H1 (cell line): ENCODE results near the gene FMNL2. TPM values are rescaled to one million over a fixed set of nuclear protein-coding genes. Genes with fewer than 3 reads are reported as not detected.

Experiments
- CTCF ChIA-PET: fragments of 300-600 bp; sonication (Branson Sonifier 250); formaldehyde crosslinking; loops from one replicate; lab custom pipeline; 2021; ENCODE audit not compliant: partially characterized antibody; lab: Charles Lee
- POLR2A ChIA-PET: fragments of 300-600 bp; sonication (Branson Sonifier 250); formaldehyde crosslinking; loops from one replicate; lab custom pipeline; 2021; ENCODE audit warnings: inconsistent platforms; ENCODE audit not compliant: partially characterized antibody; lab: Charles Lee
- DNase-seq, 2 experiments: peaks; one replicate each; pipeline versions ENCODE4 v3.0.0 to v3.0.0-alpha.2; 2010 to 2022; ENCODE audit warnings: low spot score in 2 of 2, low read depth in 1 of 2, mixed read lengths in 1 of 2
- FAIRE-seq: peaks from 2 replicates; lab custom pipeline; 2011; peaks lifted over from hg19 to GRCh38; lab: Jason Lieb, UNC
- H2AFZ ChIP-seq: 2 replicates; pipeline ENCODE4 v1.8.1; 2012; ENCODE audit warnings: low read length, inconsistent platforms
- H2AK5ac ChIP-seq: 2 replicates; pipeline ENCODE4 v1.6.1; 2013; ENCODE audit warnings: low read depth, low read length
- H2BK120ac ChIP-seq: replicated peaks from 2 replicates; pipeline ENCODE3; 2013; ENCODE audit warnings: low read depth, low read length, inconsistent platforms
- H2BK12ac ChIP-seq: 2 replicates; pipeline ENCODE4 v1.6.1; 2013; ENCODE audit warnings: low read depth, low read length
- H2BK15ac ChIP-seq: 2 replicates; pipeline ENCODE4 v1.6.1; 2013; ENCODE audit warnings: low read length
- H2BK20ac ChIP-seq: 2 replicates; pipeline ENCODE4 v1.6.1; 2013; ENCODE audit warnings: low read length
- H2BK5ac ChIP-seq: 2 replicates; pipeline ENCODE4 v1.6.1; 2013; ENCODE audit warnings: low read depth, low read length
- H3K14ac ChIP-seq: 2 replicates; pipeline ENCODE4 v1.6.1; 2013; ENCODE audit warnings: inconsistent platforms; ENCODE audit not compliant: insufficient read length
- H3K18ac ChIP-seq: 2 replicates; pipeline ENCODE4 v1.6.1; 2013; ENCODE audit warnings: low read length; ENCODE audit errors: extremely low read depth
- H3K23ac ChIP-seq: 2 replicates; pipeline ENCODE4 v1.6.1; 2013; ENCODE audit warnings: inconsistent platforms; ENCODE audit not compliant: insufficient read length
- H3K23me2 ChIP-seq: 2 replicates; pipeline ENCODE4 v1.6.1; 2013; ENCODE audit warnings: low read depth, low read length
- H3K27ac ChIP-seq: 2 replicates; pipeline ENCODE4 v1.6.1; 2011; ENCODE audit warnings: low read depth, low read length, inconsistent platforms
- H3K27me3 ChIP-seq, 4 experiments: replicated peaks in 1 of 4; 1 replicate in 1 of 4; 2 replicates in 3 of 4; pipeline versions ENCODE4 v1.6.1 to v1.8.1; 2011 to 2013; ENCODE audit warnings: low read length in 3 of 4, mild to moderate bottlenecking in 3 of 4, inconsistent platforms in 2 of 4, mixed read lengths in 2 of 4, moderate library complexity in 1 of 4; ENCODE audit not compliant: control insufficient read depth in 3 of 4, insufficient read depth in 3 of 4; ENCODE audit errors: extremely low read depth in 1 of 4
- H3K36me3 ChIP-seq, 4 experiments: 2 replicates each; pipeline versions ENCODE4 v1.6.1 to v1.8.1; 2011 to 2013; ENCODE audit warnings: mild to moderate bottlenecking in 4 of 4, low read length in 3 of 4, moderate library complexity in 2 of 4, control low read depth in 1 of 4, inconsistent platforms in 1 of 4; ENCODE audit not compliant: insufficient read depth in 4 of 4, control insufficient read depth in 2 of 4
- H3K4ac ChIP-seq: replicated peaks from 2 replicates; pipeline ENCODE3; 2013; ENCODE audit warnings: low read length, low read depth, mixed read lengths, inconsistent platforms; ENCODE audit not compliant: insufficient read length
- H3K4me1 ChIP-seq, 4 experiments: replicated peaks in 1 of 4; 1 replicate in 1 of 4; 2 replicates in 3 of 4; pipeline versions ENCODE4 v1.6.1 to v1.8.1; 2011 to 2013; ENCODE audit warnings: low read length in 3 of 4, inconsistent platforms in 2 of 4, mixed read lengths in 1 of 4; ENCODE audit not compliant: insufficient read depth in 4 of 4, control insufficient read depth in 3 of 4
- H3K4me2 ChIP-seq, 2 experiments: 2 replicates each; pipeline versions ENCODE4 v1.6.1 to v1.8.1; 2011 to 2013; ENCODE audit warnings: low read depth in 2 of 2, low read length in 2 of 2, control low read depth in 1 of 2, inconsistent platforms in 1 of 2, mild to moderate bottlenecking in 1 of 2; ENCODE audit not compliant: insufficient read depth in 1 of 2
- H3K4me3 ChIP-seq, 4 experiments: fragments of 200-600, 300-600 bp in 1 of 4; sonication (generic), shearing (Covaris generic), sonication (Bioruptor Twin) in 1 of 4; 2 replicates each; pipeline versions ENCODE4 v1.5.1 to v1.8.1; 2011 to 2016; ENCODE audit warnings: low read length in 4 of 4, low read depth in 3 of 4, control low read depth in 2 of 4, inconsistent platforms in 2 of 4, mild to moderate bottlenecking in 2 of 4, mixed read lengths in 1 of 4, moderate library complexity in 1 of 4; ENCODE audit not compliant: insufficient read depth in 2 of 4; ENCODE audit errors: extremely low read depth in 1 of 4
- H3K56ac ChIP-seq: replicated peaks from 2 replicates; pipeline ENCODE3; 2013; ENCODE audit warnings: low read depth, mild to moderate bottlenecking, mixed read lengths, low read length, inconsistent platforms; ENCODE audit not compliant: insufficient read length
- H3K79me1 ChIP-seq: 2 replicates; pipeline ENCODE4 v1.6.1; 2013; ENCODE audit warnings: low read depth, low read length, control low read depth
- H3K79me2 ChIP-seq, 2 experiments: 2 replicates each; pipeline versions ENCODE4 v1.6.1 to v1.8.1; 2012 to 2013; ENCODE audit warnings: low read length in 2 of 2, mild to moderate bottlenecking in 2 of 2, inconsistent platforms in 1 of 2; ENCODE audit not compliant: insufficient read depth in 2 of 2, control insufficient read depth in 1 of 2
- H3K9ac ChIP-seq, 4 experiments: replicated peaks in 1 of 4; 1 replicate in 1 of 4; 2 replicates in 3 of 4; pipeline versions ENCODE4 v1.6.1 to v1.8.1; 2011 to 2013; ENCODE audit warnings: low read depth in 3 of 4, low read length in 3 of 4, control low read depth in 2 of 4, mild to moderate bottlenecking in 2 of 4, moderate library complexity in 2 of 4, inconsistent platforms in 1 of 4; ENCODE audit errors: extremely low read depth in 1 of 4
- H3K9me3 ChIP-seq, 2 experiments: 2 replicates each; pipeline versions ENCODE4 v1.6.1 to v1.8.1; 2012 to 2013; ENCODE audit warnings: mild to moderate bottlenecking in 2 of 2, moderate library complexity in 2 of 2, control low read depth in 1 of 2, inconsistent platforms in 1 of 2, low read depth in 1 of 2, low read length in 1 of 2, mixed read lengths in 1 of 2; ENCODE audit not compliant: insufficient read depth in 2 of 2
- H4K20me1 ChIP-seq, 2 experiments: replicated peaks in 1 of 2; 2 replicates each; pipeline versions ENCODE3 to v1.8.1; 2011 to 2013; ENCODE audit warnings: inconsistent platforms in 2 of 2, low read length in 2 of 2, mild to moderate bottlenecking in 1 of 2; ENCODE audit not compliant: insufficient read depth in 2 of 2, control insufficient read depth in 1 of 2
- H4K5ac ChIP-seq: 2 replicates; pipeline ENCODE4 v1.6.1; 2013; ENCODE audit warnings: low read length, low read depth, mixed read lengths, inconsistent platforms; ENCODE audit not compliant: insufficient read length
- H4K8ac ChIP-seq: 2 replicates; pipeline ENCODE4 v1.8.0; 2013; ENCODE audit warnings: mild to moderate bottlenecking, moderate library complexity, low read length, inconsistent platforms; ENCODE audit not compliant: insufficient read depth; ENCODE audit errors: extremely low read depth
- H4K91ac ChIP-seq: replicated peaks from 2 replicates; pipeline ENCODE3; 2013; ENCODE audit warnings: low read length, mixed read lengths, inconsistent platforms; ENCODE audit not compliant: insufficient read length
- ASH2L ChIP-seq: fragments of 200-600, 300-600 bp; sonication (generic); IDR thresholded peaks from one replicate; pipeline ENCODE4 v1.7.1; 2017; ENCODE audit warnings: low read length
- CEBPB ChIP-seq: IDR thresholded peaks from 2 replicates; pipeline ENCODE4 v1.6.1; 2012; ENCODE audit warnings: low read depth, low read length
- GTF2F1 ChIP-seq: IDR thresholded peaks from 2 replicates; pipeline ENCODE4 v1.6.1; 2012; ENCODE audit warnings: low read depth, low read length, improper control_type of control experiment, borderline replicate concordance
- NANOG ChIP-seq: IDR thresholded peaks from 2 replicates; pipeline ENCODE4 v1.6.1; 2011; ENCODE audit warnings: low read length, low read depth, mild to moderate bottlenecking, inconsistent platforms; ENCODE audit not compliant: insufficient read depth, poor library complexity, severe bottlenecking
- YY1 ChIP-seq: IDR thresholded peaks from 2 replicates; pipeline ENCODE4 v1.6.1; 2011; ENCODE audit warnings: low read depth, mild to moderate bottlenecking, low read length
- WGBS, 2 experiments: shearing (Covaris generic) in 1 of 2; methylation state at CpG; one replicate each; pipeline versions ENCODE4 v1.1.6 to v1.1.7; 2013 to 2015; ENCODE audit warnings: low lambda C conversion rate in 2 of 2, mixed read lengths in 2 of 2, inconsistent platforms in 1 of 2, low coverage in 1 of 2, missing lambda C conversion rate in 1 of 2; ENCODE audit not compliant: insufficient replicate concordance in 2 of 2, insufficient coverage in 1 of 2, insufficient read length in 1 of 2; ENCODE audit errors: extremely low coverage in 1 of 2, missing lambda C conversion rate in 1 of 2; 5-methylcytosine and 5-hydroxymethylcytosine counted together
- polyA plus RNA-seq, 7 experiments: library from polyadenylated mRNA; depleted of rRNA in 3 of 7; stranded (reverse) in 5 of 7; unstranded in 2 of 7; fragments of >200 nt in 5 of 7; fragments of 200-250 nt in 2 of 7; gene quantifications; 1 replicate in 5 of 7; 2 replicates in 1 of 7; 4 replicates in 1 of 7; pipeline versions ENCODE4 v1.2.1 to v1.2.3, GENCODE V29; 2011 to 2013; ENCODE audit warnings: missing spikeins in 2 of 7, mixed read lengths in 2 of 7
- total RNA-seq: library from RNA; stranded (reverse); fragmentation: NEBNext Ultra II Directional; extraction: Animal tissue kit (Norgen Biotek cat#: 25700); gene quantifications from 2 replicates; pipeline ENCODE4 v1.2.1, GENCODE V29; 2021

Gene FMNL2
- total and polyA plus RNA-seq, 2 of the 8 experiments (the other 6 are each of a cell fraction or from before 2014, with no cell fraction given): 15.5 to 45.1 TPM

GRCh38 chr2:152453129-152453911 lies 118.3 kb downstream of the FMNL2 start:
- H3K79me1 ChIP-seq: peaks cover 6% of the 10 kb centered on the region; the same call in 1 of the 2 replicates
- H3K23ac ChIP-seq: no peak overlapping the region
- no peak overlapping the region for H3K56ac ChIP-seq
- H3K79me2 ChIP-seq: peaks cover 0 to 81% of the 10 kb centered on the region in 2 experiments; a peak in 3 of 4 replicates
- H3K36me3 ChIP-seq: no peaks in the 10 kb centered on the region
- H2BK12ac ChIP-seq: peak overlapping the region; percentile 84
- H3K9ac ChIP-seq: peak overlapping the region in 1 of 4 experiments; percentile 20; a peak in 3 of 7 replicates
- peak overlapping the region; percentile 37 for H4K5ac ChIP-seq
- H3K4me1 ChIP-seq: peaks cover 13 to 34% (median 23%) of the 10 kb centered on the region in 4 experiments; a peak in 6 of 7 replicates
- peak overlapping the region; percentile 77 for H3K27ac ChIP-seq
- 0 out of 2 replicates have a peak overlapping the region, but pooled peaks have one; percentile 54 for H2AFZ ChIP-seq
- peak overlapping the region; percentile 63 for H4K91ac ChIP-seq
- H2AK5ac ChIP-seq: peak overlapping the region; percentile 98
- peak overlapping the region; percentile 96 for H3K18ac ChIP-seq
- H4K8ac ChIP-seq: no peak overlapping the region; the same call in 1 of the 2 replicates
- WGBS, 2 experiments: 16% methylated on average over 9 of the region's 9 CpGs; no CpG with 5 or more reads in 1 of the 2 experiments
- DNase-seq (peak in 1 of 2 experiments; percentile 58), FAIRE-seq (peak; percentile 91)
- ChIA-PET CTCF (interaction anchor here (0.6 to 2.3 kb wide), 6 partner anchors 11 to 263 kb away, joined by 3 to 8 read pairs (median 4); no protein-coding TSS in a partner anchor), POLR2A (interaction anchor here (0.7 to 4.8 kb wide), 11 partner anchors 9 to 277 kb away, joined by 3 to 24 read pairs (median 3); no protein-coding TSS in a partner anchor)
- H2BK15ac ChIP-seq: peak overlapping the region; percentile 95; the same call in 1 of the 2 replicates
- H3K27me3 ChIP-seq: no peaks in the 10 kb centered on the region
- no peak overlapping the region for H3K4ac ChIP-seq
- H2BK20ac ChIP-seq: peak overlapping the region; percentile 89; the same call in 1 of the 2 replicates
- no peak overlapping the region for H3K14ac ChIP-seq
- H4K20me1 ChIP-seq: no peaks in the 10 kb centered on the region
- no peaks in the 10 kb centered on the region for H3K9me3 ChIP-seq
- peak overlapping the region in 1 of 4 experiments; percentile 44; a peak in 3 of 8 replicates for H3K4me3 ChIP-seq
- H3K4me2 ChIP-seq: peak overlapping the region; percentile 54 to 67
- no peak overlapping the region for H2BK120ac ChIP-seq
- H2BK5ac ChIP-seq: peak overlapping the region; percentile 69
- peaks cover 3% of the 10 kb centered on the region; the same call in 1 of the 2 replicates for H3K23me2 ChIP-seq
- TF ChIP-seq NANOG (no peak), CEBPB (no peak), YY1 (no peak), ASH2L (peak; percentile 75), GTF2F1 (no peak)
